Measurements from ENCODE around the gene KCNJ11. TPM values are rescaled to one million over a fixed set of nuclear protein-coding genes. Genes with fewer than 3 reads are reported as not detected.

KCNJ11 gene
- total and polyA plus RNA-seq, 2 experiments from 2014 or later: 0.31 to 10.5 TPM

DNA sequence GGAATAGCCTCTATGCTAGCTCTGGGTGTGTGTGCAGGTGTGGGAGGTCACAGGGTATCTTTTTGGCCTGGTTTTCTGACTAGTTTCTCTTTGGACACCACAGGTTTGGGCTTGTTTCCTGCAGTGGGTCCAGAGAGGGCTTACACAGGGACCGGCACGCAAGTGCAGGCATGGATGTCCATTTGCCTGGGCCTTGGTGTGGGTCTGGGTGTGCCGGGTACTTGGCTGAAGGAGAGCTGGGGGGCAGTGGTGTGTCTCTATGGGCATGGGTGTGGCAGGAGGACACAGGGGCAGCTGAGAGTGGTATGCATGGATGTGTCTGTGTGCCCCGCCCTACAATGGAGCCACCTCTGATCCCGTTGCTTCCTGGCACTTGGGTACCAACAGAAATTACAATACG is 7.5 kb upstream of the KCNJ11 start:
- H3K9me3 ChIP-seq (ENCODE audit: low read depth): no peaks in the 10 kb centered on the region
- no peaks in the 10 kb centered on the region for H3K27me3 ChIP-seq
- 93% methylated on average over 6 of the region's 6 CpGs for WGBS (ENCODE audit: low lambda C conversion rate, missing lambda C conversion rate)
- no peak overlapping the region for H3K27ac ChIP-seq
- H3K9me2 ChIP-seq (replicated peaks; ENCODE audit: insufficient read depth): no peaks in the 10 kb centered on the region
- no peaks in the 10 kb centered on the region for H4K20me1 ChIP-seq (ENCODE audit: insufficient read depth, poor library complexity, severe bottlenecking)
- H3K79me2 ChIP-seq: no peaks in the 10 kb centered on the region
- no peaks in the 10 kb centered on the region for H3K36me3 ChIP-seq (replicated peaks; ENCODE audit: insufficient read depth, low read depth)
- TF ChIP-seq EZH2 (IDR thresholded peaks at IDR 0.05; ENCODE audit: borderline replicate concordance): no peak
- no peak for TF ChIP-seq EZH2phosphoT487 (IDR thresholded peaks at IDR 0.05; ENCODE audit: low read depth, severe bottlenecking, unreplicated experiment)
- TF ChIP-seq, protein P1, sequence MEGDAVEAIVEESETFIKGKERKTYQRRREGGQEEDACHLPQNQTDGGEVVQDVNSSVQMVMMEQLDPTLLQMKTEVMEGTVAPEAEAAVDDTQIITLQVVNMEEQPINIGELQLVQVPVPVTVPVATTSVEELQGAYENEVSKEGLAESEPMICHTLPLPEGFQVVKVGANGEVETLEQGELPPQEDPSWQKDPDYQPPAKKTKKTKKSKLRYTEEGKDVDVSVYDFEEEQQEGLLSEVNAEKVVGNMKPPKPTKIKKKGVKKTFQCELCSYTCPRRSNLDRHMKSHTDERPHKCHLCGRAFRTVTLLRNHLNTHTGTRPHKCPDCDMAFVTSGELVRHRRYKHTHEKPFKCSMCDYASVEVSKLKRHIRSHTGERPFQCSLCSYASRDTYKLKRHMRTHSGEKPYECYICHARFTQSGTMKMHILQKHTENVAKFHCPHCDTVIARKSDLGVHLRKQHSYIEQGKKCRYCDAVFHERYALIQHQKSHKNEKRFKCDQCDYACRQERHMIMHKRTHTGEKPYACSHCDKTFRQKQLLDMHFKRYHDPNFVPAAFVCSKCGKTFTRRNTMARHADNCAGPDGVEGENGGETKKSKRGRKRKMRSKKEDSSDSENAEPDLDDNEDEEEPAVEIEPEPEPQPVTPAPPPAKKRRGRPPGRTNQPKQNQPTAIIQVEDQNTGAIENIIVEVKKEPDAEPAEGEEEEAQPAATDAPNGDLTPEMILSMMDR (IDR thresholded peaks at IDR 0.05; ENCODE audit: poor library complexity): no peak
- H3K4me1 ChIP-seq (ENCODE audit: insufficient read depth): no peaks in the 10 kb centered on the region
- H3K4me3 ChIP-seq: no peak overlapping the region
- no peak for DNase-seq (ENCODE audit: low spot score)
- H2AFZ ChIP-seq: no peak overlapping the region
- no peak overlapping the region for H3K4me2 ChIP-seq

DNA sequence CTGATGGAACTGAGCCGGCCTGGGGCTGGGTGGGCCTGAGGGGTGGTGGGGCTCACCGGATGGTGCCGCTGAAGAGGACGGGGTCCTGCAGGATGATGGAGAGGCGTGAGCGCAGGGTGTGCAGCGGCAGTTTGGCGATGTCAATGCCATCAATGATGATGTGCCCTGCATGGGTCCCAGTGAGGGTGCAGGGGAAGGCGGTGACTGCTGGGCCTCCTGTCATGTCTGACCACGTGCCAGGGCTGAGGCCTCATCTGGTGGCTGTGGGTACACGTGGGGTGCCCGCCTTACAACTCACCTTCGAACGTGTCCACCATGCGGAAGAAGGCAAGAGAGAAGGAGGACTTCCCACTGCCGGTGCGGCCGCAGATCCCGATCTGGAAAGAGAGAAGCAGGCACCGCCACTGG is 7.1 kb upstream of the KCNJ11 start:
- Histone ChIP-seq H3K27me3 (no peaks in the 10 kb centered on the region), H3K4me2 (no peak overlapping the region), H3K36me3 (replicated peaks; ENCODE audit: insufficient read depth, low read depth) (no peaks in the 10 kb centered on the region), H3K79me2 (no peaks in the 10 kb centered on the region), H3K9me2 (replicated peaks; ENCODE audit: insufficient read depth) (no peaks in the 10 kb centered on the region), H4K20me1 (ENCODE audit: insufficient read depth, poor library complexity, severe bottlenecking) (no peaks in the 10 kb centered on the region), H3K9me3 (ENCODE audit: low read depth) (no peaks in the 10 kb centered on the region), H3K4me1 (ENCODE audit: insufficient read depth) (no peaks in the 10 kb centered on the region), H3K4me3 (no peak overlapping the region), H3K27ac (no peak overlapping the region), H2AFZ (no peak overlapping the region)
- 93% methylated on average over 19 of the region's 20 CpGs for WGBS (ENCODE audit: low lambda C conversion rate, missing lambda C conversion rate)
- no peak for DNase-seq (ENCODE audit: low spot score)
- TF ChIP-seq, protein P1 (IDR thresholded peaks at IDR 0.05; ENCODE audit: poor library complexity): no peak
- TF ChIP-seq EZH2phosphoT487 (IDR thresholded peaks at IDR 0.05; ENCODE audit: low read depth, severe bottlenecking, unreplicated experiment): no peak
- no peak for TF ChIP-seq EZH2 (IDR thresholded peaks at IDR 0.05; ENCODE audit: borderline replicate concordance)

DNA sequence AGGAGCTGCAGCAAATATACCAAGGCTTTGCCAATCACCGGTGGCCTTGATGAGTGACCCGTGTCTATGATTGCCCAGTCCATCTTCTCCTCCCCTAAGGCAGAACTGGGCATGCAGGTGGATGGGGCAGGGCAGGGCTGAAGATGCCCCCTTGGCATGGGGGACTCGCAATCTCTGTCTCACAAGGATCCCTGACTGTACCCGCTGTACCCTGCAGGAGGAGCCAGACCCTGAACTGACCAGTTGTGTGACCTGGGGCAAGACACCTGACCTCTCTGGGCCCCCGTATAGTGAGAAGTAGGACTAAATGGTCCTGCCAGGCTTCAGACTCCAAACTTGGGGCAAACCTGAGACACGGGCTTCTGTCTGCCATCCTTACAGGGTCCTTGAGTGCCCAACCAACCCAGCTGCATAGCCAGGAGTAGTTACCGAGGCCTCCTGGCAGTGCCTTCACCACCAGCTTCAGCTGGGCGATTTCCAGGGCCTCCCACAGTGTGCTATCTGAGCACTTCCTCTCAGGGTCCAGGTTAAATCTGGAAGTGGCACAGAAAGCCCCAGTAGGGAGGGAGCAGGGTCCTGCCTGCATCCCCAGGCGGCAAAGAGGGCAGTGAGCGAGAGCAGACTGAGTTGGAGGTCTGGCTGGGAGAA is 6.4 kb upstream of the KCNJ11 start:
- Histone ChIP-seq H3K9me3 (ENCODE audit: low read depth) (no peaks in the 10 kb centered on the region), H3K4me2 (no peak overlapping the region), H3K27ac (no peak overlapping the region), H3K4me1 (ENCODE audit: insufficient read depth) (no peaks in the 10 kb centered on the region), H3K27me3 (no peaks in the 10 kb centered on the region), H3K9me2 (replicated peaks; ENCODE audit: insufficient read depth) (no peaks in the 10 kb centered on the region), H4K20me1 (ENCODE audit: insufficient read depth, poor library complexity, severe bottlenecking) (no peaks in the 10 kb centered on the region), H3K79me2 (no peaks in the 10 kb centered on the region), H2AFZ (no peak overlapping the region), H3K4me3 (no peak overlapping the region), H3K36me3 (replicated peaks; ENCODE audit: insufficient read depth, low read depth) (no peaks in the 10 kb centered on the region)
- TF ChIP-seq, protein P1 (IDR thresholded peaks at IDR 0.05; ENCODE audit: poor library complexity): no peak
- no peak for TF ChIP-seq EZH2 (IDR thresholded peaks at IDR 0.05; ENCODE audit: borderline replicate concordance)
- TF ChIP-seq EZH2phosphoT487 (IDR thresholded peaks at IDR 0.05; ENCODE audit: low read depth, severe bottlenecking, unreplicated experiment): no peak
- WGBS (ENCODE audit: low lambda C conversion rate, missing lambda C conversion rate): 91% methylated on average over 10 of the region's 10 CpGs
- DNase-seq (ENCODE audit: low spot score): no peak
